Measurements from ENCODE around the gene WNT7A.

Gene WNT7A

DNA sequence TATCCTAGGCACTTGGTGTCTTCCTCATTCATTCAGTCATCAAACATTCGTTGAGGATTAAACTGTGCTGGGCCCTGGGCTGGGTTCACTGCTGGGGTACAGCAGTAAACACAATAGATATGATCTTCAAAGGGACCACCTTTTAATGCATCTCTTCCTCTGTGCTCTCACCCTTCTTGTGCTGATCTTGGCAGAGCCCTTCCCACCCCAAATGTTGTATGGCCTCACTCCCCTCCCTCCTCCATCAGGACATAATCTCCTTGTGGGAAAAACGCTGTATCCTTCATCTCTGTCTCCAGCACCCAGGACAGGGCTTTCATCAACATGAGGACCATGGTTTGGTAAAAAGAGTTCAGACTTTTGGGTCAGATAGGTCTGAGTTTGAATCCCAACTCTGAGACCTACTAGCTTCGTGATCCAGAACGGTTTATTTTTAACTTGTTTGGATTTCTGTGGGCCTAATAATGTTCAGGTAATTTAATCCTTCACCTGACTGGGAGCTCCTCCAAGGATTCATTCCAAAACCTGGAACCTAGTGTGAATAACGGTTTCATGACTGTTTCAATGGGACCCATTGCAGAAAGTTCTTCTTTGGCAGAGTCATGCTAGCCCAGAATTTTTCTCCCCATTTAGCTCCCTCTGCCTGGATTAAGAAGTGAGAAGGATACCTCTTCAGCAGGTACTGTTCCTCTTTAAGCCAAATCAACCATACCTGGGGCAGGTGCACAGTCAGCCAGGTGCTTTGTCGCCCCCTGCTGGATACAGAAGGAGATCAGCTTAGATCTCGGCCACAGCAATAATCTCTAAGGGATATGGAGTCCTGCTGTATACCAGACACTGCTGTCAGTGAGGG lies 5.2 kb upstream of the WNT7A start:
- FAIRE-seq = no peak

DNA sequence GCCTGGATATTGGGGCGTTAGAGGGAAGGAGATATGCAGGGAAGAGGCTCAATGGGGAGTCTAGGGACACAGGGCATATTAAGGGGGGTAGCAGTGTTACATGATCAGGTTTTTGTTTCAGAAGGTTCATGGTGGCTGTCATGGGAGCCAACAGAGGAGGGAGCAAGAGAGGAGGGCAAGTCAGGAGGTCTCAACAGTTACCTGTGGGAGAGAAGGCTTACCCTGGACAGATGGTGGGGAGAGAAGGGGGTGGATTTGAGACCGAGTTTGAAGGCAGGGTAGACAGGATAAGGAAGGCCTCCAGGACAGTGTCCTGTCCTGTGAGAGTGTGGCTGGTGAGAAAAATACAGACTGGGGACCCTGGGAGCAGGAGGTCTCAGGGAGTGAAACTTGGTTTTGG lies 3.8 kb upstream of the WNT7A start:
- no peak for FAIRE-seq

DNA sequence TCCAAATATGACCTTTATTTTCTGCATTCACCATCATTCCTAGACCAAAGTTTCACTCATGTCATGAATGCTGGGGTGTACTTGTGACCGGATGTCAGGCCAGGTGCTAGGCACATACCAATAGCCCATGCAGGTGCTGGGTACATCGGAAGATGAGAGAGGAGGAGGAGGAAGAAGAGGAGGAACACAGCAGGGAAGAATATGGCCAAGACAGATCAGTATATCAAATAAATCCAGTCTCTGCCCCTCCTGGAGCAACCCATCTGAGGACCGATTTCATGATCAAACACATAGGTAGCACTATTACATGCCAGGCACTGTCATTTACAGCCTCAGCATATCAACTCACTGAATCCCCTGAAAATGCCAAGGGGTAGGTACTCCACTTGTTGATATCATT lies 3.0 kb upstream of the WNT7A start:
- no peak for FAIRE-seq

DNA sequence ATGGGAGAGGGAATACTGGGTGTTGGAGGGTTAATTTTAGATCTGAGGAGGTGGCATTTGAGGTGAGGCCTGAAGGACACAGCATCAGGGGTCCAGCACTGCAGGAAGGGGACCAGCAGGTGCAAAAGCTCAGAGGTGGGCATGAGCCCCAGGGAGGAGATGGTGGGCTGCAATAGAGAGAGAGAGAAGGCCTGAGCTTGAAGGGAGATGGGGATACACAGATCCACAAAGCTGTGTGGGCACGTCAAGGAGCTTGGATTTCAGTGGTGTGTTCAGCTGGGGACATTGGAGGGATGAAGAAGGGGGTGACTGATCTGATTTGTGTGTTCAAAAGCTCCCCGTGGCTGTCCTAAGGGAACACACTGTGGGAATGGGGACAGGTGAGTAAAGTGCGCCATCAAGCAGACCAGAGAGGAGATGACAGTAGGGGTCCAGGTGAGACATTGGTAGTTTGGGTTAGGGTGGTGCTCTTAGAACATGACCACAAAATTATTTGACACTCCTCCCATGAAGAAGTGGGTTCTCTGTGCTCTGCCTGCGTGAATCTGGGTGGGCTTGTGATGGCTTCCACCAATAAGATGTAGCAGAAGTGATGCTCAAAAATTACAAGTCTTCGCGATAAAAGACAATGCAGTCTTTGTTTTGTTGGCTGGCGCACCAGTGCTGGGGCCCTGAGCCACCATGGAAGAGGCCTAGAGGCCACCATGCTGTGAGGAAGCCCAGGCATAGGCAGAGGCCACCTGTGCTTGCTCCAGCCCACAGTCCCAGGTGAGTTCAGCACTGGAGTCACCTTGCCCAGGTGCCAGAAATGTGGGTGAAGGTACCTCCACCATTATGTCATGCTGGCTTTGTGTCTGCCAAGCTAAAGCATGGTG lies 1.9 kb upstream of the WNT7A start:
- no peak for FAIRE-seq

DNA sequence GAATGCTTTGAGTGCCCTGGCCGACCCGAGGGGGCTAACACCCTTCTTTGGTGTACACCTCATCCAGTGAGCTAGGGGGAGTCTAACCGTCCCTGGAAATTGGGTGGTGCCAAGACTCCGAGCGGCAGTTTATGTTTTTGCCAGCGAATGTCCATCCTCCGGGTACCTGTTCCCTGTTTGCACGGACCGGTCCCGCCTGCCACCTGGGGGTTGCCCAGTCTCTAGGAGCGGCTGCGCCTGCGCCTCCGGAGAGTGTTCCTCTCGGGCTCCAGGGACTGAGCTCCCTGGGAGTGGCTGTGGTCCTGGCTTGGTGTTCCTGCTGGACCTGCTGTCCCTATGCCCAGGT lies 913 bp upstream of the WNT7A start:
- no peak for FAIRE-seq

DNA sequence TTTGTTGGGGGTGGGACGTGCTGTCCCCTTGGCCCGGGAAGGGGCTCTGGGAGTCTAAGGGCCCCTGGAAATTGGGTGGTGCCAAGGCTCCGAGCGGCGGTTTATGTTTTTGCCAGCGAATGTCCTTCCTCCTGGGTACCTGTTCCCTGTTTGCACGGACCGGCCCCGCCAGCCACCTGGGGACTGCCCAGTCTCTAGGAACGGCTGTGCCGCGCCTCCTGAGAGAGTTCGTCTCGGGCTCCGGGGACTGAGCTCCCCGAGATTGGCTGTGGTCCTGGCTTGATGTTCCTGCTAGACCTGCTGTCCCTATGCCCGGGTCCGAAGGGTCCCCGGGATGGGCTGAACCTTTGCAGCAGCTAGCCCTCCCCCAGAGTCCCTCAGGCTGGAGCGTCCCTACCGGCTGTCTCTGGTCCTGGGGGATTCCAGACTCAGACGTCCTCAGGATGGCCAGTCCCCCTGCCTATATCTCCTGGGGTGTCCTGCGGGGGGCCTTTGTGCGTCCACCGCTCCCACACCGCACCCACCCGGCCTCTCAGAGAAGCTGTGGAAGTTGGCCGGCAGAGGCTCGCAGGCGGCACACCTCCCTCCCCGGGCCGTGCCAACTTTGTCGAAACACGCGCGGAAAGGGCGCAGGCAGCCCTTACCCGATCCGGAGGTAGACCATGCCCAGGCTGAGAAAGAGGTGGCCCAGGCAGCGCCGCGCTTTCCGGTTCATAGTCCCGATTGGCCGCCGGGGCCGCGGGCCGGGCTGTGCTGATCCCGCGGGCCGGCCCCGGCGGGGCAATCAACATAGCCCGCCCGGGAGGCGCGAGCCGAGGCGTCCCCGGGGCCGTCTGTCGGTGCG lies 547 bp downstream of the WNT7A start:
- FAIRE-seq = no peak

DNA sequence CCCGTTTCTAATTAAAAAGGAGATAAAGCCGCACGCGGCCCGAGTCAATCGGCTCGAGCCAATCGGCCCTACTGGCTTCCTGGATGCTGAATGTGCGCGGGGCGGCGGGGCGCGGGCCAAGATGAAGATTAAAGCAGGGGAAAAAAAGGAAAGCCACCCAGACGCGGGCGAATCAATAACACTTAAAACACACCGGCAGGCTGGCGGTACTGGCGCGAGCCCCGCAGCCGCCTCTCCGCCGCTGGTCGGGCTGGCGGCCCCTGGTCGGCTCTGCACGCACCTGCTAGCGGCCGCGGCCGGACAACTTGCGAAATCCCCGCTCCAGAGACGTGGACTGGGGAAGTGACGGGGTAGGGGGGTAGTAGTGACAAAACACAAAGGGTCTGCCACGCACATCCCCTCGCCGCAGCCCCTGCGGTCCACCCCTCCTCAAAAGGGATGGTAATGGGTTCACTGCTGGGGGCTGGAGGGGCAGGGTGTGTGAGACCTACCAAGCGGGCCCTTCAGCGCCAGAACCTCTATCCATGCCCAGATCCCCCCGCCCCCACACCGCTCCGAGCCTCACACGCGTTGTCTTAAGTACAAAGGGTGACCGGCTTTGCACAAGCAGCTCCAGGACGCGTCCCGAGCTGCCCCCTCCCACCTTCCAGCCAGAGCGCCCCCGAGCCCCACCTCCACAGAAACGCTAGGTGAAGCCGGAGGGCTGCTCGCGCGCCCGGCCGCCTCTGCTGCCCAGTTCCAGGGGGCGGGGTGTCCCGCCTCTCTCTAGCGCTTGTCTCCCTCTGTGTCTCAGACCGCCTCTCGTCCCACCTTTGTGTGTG lies 1.4 kb downstream of the WNT7A start:
- FAIRE-seq = no peak

DNA sequence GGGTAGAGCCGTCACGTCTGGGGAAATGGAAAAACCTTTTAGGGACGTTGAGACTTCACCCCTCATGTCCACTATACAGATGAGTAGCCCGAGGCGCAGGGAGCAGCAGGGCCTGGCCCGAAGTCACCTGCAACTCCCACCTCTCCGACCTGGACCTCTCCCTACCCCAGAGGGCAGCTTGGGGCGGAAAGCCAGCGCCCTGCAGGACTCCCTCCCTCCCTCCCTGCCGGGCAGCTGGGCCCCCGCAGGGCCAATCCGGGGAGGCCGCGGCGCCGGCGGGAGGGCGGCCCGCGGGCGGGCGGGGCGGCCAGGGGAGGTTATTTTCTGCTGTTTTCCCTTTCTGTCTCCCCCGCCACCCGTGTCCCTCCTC lies 2.0 kb downstream of the WNT7A start:
- FAIRE-seq = no peak

DNA sequence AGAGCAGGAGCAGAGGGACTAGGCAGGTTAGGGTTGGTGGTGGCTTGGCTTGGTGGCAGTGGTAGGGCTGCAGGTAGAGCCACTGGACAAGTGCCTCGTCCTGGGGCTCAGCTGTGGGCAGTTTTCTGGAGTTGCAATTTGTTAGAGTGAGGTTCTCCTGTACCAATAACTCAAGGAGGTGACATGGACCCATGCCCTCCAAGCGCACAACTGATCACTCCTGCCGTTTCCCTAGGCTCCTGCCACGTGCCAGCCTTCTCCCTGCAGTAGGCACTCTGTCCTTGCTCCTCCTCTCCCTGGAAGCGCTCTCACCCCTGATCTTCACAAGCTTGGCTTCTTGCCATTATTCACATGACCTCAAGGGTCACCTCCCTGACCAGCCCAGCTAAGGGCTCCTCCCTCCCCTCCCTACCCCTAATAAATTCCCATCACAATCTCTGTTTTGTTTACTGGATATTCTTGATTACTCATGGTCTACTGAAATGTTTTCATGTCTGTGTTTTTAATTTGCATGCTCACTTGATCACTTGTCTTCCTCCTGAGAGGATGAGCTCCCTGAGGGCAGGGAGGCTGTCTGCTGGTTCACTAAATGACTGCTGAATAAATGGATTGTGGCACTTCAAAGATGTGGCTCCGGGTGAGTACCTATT lies 3.3 kb downstream of the WNT7A start:
- no peak for FAIRE-seq

DNA sequence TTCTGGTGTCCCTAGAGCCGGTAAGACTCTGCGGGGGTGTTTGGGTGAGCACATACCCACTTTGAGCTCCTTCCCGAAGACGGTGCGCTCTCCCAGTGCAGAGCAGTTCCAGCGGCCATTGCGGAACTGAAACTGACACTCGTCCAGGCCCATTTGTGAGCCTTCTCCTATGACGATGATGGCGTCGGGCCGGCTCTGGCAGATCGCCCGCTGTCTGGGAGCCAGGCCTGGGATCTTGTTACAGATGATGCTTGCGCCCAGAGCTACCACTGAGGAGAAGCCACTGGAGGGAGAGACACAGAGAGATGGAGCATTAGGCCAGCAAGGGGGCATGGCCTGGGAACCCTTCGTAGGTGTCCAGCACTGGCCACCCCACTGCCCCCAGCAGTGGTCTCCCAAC lies 5.0 kb downstream of the WNT7A start:
- FAIRE-seq = no peak

DNA sequence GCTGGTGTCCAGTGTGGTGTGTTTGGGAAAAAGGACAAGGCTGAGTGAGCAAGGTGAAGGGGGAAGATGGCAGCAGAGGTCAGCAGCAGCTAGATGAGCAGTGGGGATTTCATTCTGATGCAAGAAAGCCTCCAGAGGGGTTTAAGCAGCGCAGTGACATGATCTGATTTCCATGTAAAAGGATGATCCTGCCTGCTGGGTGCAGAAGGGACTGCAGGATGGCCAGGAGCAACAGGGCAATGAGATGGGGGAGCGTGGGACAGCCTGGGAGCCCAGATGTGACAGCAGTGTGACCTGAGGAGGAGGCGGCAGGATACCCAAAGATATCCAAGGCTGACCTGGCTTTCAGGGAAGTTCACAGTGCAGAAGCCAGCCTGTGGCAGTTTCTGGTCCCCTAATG lies 6.1 kb downstream of the WNT7A start:
- FAIRE-seq = no peak

DNA sequence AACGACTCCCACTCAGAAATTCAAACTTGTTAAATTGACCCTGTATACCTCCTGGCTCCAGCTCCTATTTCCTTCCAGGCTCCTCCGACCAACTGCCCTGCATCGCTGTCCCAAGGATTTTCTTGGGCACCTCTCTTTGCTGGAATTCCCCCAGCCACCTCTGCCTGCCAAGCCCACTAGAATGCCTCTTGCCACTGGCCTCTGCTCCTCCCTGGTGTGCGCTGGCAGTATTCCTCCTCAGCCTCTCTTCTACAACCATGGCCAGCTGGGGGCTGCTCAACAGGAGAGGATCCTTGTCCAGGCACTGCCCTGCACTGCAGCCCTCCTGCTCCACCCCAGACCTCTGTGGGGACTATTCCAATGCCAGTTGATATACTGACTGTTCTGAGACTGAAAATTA lies 7.4 kb downstream of the WNT7A start:
- FAIRE-seq = no peak

DNA sequence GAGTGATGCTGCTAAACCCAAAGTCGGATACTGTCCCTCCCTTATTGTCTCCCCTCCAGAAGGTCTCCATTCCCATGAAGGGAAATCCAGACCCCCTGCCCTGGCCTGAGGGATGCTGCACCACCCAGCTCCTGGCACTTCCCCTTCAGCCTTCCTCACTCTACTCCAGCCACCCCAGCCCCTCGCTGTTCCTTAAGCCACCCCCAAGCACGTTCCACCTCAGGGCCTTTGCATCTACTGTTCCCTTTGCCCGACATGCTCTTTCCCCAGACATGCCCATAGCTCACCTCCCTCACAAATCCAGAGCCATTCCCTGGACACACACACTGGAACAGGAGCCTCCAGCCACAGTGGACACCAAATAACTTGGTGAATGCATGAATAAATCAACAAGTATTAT lies 8.1 kb downstream of the WNT7A start:
- no peak for FAIRE-seq

DNA sequence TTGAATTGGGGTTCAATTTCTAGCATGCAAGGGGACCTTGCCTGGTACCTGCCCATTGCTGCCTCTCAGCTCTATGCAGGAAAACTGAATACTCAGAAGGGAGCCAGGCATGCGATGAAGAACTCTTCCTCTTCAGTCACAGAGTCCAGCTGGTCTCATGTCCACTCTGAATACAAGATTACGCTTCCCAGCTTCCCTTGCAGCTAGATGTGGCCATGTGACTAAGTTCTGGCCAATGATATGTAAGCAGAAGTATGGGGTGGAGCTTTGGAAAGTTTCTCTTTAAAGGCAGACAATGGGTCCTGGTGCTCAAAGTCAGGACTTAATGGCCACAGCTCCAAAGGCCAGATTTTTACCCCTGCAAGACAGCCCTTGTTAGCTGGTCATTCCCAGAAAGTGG lies 9.0 kb downstream of the WNT7A start:
- no peak for FAIRE-seq

DNA sequence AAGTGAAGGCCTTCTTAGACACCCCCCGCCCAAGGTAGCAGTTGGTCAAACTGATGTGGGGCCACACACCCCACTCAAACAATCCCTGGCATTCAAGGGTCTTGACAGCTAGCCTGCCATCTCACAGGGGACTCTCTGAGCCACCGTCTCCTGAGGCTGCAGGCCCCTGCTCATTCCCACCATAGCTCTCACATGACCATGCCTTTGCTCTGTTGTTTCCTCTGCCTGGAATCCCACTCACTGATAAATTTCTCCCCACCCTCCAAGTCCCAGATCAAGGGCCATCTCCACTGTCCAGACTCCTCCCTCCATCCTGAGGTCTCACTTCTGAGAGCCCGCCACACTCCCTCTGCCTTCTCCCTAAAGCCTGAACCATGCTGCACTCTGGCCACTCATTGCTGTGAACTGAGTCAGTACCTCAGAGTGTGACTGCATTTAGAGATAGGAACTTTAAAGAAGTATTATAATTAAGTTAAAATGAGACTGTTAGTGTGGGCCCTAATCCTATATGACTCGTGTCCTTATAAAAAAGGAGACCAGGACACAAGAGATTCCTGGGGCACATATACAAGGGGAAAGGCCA lies 10.0 kb downstream of the WNT7A start:
- FAIRE-seq = no peak

DNA sequence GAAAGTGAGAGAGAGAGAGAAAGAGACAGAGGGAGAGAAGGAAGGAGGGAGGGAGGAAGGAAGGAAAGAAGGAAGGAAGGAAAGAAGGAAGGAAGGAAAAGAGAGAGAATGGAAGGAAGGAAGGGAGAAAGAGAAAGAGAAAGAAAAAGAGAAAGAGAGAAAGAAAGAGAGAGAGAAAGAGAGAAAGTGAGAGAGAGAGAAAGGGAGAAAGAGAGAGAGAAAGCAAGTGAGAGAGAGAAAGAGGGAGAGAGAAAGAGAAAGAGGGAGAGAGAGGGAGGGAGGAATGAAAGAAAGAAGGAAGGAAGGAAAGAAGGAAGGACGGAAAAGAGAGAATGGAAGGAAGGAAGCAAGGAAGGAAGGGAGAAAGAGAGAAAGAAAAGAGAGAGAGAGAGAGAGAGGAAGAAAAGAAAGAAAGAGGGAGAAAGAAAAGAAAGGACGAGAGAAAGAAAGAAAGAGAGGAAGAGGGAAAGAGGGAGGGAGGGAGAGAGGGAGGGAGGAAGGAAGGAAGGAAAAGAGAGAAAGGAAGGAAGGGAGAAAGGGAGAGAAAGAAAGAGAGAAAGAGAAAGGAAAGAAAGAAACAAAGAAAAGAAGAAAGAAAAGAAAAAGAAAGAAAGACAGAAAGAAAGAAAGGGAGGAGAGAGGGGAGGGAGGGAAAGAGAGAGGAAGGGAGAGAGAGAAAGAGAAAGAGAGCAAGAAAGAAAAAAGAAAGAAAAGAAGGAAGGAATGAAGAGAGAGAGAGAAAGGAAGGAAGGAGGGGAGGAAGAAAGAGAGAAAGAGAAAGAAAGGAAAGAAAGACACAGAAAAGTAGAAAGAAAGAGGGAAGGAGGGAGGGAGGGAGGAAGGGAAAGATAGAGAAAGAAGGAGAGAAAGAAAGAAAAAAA lies 10.8 kb downstream of the WNT7A start:
- FAIRE-seq = no peak

DNA sequence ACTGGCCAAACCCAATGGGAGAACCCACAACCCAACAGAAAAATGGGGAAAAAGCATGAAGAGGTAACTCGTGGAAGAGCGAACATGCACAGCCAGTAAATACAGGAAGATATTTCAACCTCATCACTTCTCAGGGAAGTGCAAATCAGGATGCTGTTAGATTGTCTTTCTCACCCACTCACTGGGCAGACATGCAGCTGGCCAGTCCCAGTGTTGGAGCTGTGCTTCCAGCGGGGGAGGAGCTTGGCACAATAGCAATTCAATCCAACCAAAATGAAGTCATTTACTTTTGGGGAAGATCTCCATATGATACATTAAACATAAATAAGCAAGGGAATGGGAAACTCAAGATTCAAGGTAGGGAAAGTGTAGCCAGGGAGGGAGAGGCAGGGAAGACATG lies 12.1 kb downstream of the WNT7A start:
- FAIRE-seq = no peak

DNA sequence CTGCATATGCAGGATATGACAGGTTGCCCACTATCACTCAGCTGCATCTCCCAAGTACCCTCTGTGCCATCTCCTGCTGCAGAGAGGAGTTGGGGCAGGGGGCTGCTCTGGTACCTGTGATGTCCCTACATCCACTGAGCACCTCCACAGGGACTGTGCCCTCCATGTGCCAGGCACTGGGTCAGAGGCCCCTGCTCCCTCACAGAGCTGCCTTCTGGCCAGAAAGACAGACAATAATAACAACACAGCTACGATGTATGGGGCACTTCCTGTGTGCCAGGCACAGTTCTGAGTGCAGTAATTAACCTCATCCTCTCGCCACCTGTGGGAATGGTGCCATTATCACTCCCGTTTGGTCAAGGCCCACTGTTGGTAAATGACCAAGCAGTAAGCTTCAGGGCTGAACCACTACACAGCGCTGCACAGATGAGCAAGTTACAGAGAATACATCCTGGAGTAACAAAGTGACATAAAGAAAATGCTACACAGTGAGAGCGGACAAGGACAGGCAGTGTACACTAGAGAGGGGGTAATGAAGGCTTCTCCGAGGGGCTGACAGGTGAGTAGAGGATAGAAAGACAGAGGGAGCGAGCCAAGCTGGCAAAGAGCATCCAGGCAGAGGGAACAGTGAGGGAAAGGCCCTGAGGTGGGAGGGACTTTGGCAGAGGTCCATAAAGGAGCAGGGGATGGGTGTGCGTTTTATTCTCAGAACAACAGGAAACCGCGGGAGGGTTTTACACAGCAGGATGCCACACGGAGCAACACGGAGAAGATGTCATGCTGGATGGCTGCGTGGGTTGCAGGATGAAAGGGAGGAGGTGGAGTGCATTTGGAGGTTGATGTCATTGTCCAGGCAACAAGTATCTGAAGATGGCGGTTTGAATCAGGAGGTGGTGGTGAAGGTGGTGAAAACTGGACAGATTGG lies 13.6 kb downstream of the WNT7A start:
- no peak for FAIRE-seq

DNA sequence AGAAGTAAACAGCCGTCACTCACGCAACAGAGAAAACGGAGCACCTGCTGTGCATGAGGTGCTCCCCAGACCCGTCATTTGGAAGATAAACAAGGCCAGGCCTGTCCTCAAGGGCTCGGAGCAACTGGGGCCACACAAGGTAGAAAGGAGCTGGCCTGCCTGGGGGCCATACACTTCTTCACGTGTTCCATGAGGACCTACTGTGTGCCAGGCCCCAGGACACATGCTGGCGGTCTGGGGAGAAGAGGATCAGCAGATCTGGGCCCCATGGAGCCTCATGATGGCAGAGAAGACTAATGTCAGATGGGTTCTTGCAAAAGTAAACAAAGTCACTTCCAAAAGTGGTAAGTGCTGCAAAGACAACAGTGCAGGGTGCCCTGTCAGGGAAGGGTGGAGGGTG lies 14.3 kb downstream of the WNT7A start:
- FAIRE-seq = no peak
